ENCODE data around the gene CFHR5.
A peak's percentile ranks its signal among the peaks of the same experiment; 100 is the strongest.
"Not testable (repeated sequence)": the region's sequence is repeated elsewhere in the genome, so short reads cannot be mapped to it uniquely, and the experiment has no call there.

Gene CFHR5

GRCh38 chr1:197024460-197024859 is 47.1 kb downstream of the CFHR5 start:
- no peak for DNase-seq

- DNase-seq = no peak
Observed at GRCh38 chr1:197027359-197027758, 50.0 kb downstream of the CFHR5 start.

- DNase-seq = no peak
Observed at GRCh38 chr1:197029749-197030148, 52.4 kb downstream of the CFHR5 start.

- not testable (repeated sequence) for DNase-seq
Observed at GRCh38 chr1:197034631-197035339, 57.4 kb downstream of the CFHR5 start.

- no peak for DNase-seq
Observed at GRCh38 chr1:197036861-197037260, 59.5 kb downstream of the CFHR5 start.

GRCh38 chr1:197041486-197042353 is 64.4 kb downstream of the CFHR5 start:
- DNase-seq = no peak

GRCh38 chr1:197042676-197043341 is 65.5 kb downstream of the CFHR5 start:
- DNase-seq = peak; percentile 82

GRCh38 chr1:197049100-197049499 is 71.7 kb downstream of the CFHR5 start:
- no peak for DNase-seq

All from NCI-H1105 treated with DMSO at 0.1 percent for 48 hours (cell line).